Endothelial cell of umbilical vein (primary cell): ENCODE data around the gene SLC23A2.

Experiments
- CTCF ChIP-seq, 2 donors: IDR thresholded peaks; 1 replicate in 1 of 2; 2 replicates in 1 of 2; pipeline ENCODE4 v1.5.1; 2011; ENCODE audit warnings: low read length in 2 of 2, mild to moderate bottlenecking in 2 of 2, moderate library complexity in 2 of 2, control low read depth in 1 of 2, inconsistent platforms in 1 of 2, low read depth in 1 of 2; ENCODE audit not compliant: insufficient read depth in 1 of 2; ENCODE audit errors: extremely low read depth in 1 of 2
- EZH2 ChIP-seq: IDR thresholded peaks from 2 replicates; pipeline ENCODE4 v1.6.1; 2012; ENCODE audit warnings: borderline replicate concordance, low read depth, mild to moderate bottlenecking, moderate library complexity, low read length, inconsistent platforms; ENCODE audit not compliant: severe bottlenecking
- GATA2 ChIP-seq: IDR thresholded peaks from 2 replicates; pipeline ENCODE4 v1.7.0; 2011; ENCODE audit warnings: low read depth, mild to moderate bottlenecking, moderate library complexity, mixed read lengths, low read length; ENCODE audit not compliant: insufficient read length, insufficient read depth
- JUN ChIP-seq: IDR thresholded peaks from 2 replicates; pipeline ENCODE4 v1.6.1; 2011; ENCODE audit warnings: borderline replicate concordance, low read depth; ENCODE audit not compliant: insufficient read length, insufficient read depth
- MAX ChIP-seq: IDR thresholded peaks from 2 replicates; pipeline ENCODE4 v1.6.1; 2011; ENCODE audit not compliant: insufficient read depth, insufficient read length
- POLR2A ChIP-seq: IDR thresholded peaks from 2 replicates; pipeline ENCODE4 v1.6.1; 2012; ENCODE audit warnings: low read depth, mild to moderate bottlenecking, control low read depth, low read length
- POLR2AphosphoS5 ChIP-seq: IDR thresholded peaks from 2 replicates; pipeline ENCODE4 v1.6.1; 2012; ENCODE audit warnings: low read depth, mild to moderate bottlenecking, control low read depth, low read length, moderate library complexity; ENCODE audit not compliant: insufficient read depth

- TF ChIP-seq CTCF (IDR thresholded peaks at IDR 0.05; ENCODE audit: extremely low read depth in 1 of 2, insufficient read depth in 1 of 2, low read depth in 1 of 2, low read length in 2 of 2) (no peak), MAX (no peak), EZH2 (no peak), GATA2 (no peak), JUN (no peak), POLR2A (no peak), POLR2AphosphoS5 (no peak)
Measured at GRCh38 chr20:4936392-4936850, 64.9 kb downstream of the SLC23A2 start.
